ENCODE data around the gene NAE1.

DNA sequence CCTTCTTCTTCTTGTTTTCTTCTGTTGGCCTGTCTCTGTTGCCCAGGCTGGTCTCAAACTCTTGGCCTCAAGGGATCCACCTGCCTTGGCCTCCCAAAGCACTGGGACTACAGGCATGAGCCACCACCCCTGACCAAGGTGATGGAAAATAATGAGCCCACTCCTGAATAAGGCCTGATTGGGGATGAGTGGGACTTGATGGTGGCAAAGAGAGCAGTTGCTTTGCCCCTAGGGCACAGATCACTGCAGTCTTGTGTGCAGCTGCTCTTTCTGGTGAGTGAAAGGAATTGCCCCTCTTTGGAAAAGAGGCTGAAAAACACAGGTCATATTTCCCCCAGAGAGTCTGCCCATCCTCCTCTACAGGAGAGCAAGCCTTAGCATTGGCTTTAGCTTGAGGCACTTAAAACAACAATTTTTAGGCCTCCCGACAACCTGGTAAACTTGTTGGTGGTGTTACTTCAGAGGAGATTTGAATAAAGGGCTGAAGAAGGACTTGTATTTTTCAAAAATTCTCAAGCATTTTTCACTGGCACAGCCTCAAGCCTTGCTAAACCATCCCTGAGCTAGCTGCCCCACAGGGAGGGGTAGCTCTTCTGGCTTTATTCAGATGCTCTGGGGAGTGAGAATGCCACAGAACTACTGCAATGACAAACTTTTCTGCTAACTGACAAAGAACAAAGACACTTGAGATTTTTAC is 43.5 kb upstream of the NAE1 start:
- TF ChIP-seq CTCF (conservative IDR thresholded peaks at IDR 0.05; ENCODE audit: low read length): no peak
- TF ChIP-seq EZH2phosphoT487 (IDR thresholded peaks at IDR 0.05; ENCODE audit: borderline replicate concordance): no peak
